ES-I3 (cell line): ENCODE data around the gene MCEMP1.

Experiments
- H3K36me3 ChIP-seq: 2 replicates; pipeline ENCODE4 v1.6.1; 2013; ENCODE audit warnings: mild to moderate bottlenecking, low read length, control low read depth, moderate library complexity; ENCODE audit not compliant: insufficient read depth
- H3K4me1 ChIP-seq: 2 replicates; pipeline ENCODE4 v1.6.1; 2013; ENCODE audit warnings: mild to moderate bottlenecking, control low read depth, low read length; ENCODE audit not compliant: insufficient read depth
- H3K9ac ChIP-seq: 2 replicates; pipeline ENCODE4 v1.6.1; 2013; ENCODE audit warnings: low read depth, mild to moderate bottlenecking, low read length, moderate library complexity
- H3K9me3 ChIP-seq: 2 replicates; pipeline ENCODE4 v1.6.1; 2013; ENCODE audit warnings: mild to moderate bottlenecking, low read length, moderate library complexity; ENCODE audit not compliant: control insufficient read depth, insufficient read depth

Gene MCEMP1

DNA sequence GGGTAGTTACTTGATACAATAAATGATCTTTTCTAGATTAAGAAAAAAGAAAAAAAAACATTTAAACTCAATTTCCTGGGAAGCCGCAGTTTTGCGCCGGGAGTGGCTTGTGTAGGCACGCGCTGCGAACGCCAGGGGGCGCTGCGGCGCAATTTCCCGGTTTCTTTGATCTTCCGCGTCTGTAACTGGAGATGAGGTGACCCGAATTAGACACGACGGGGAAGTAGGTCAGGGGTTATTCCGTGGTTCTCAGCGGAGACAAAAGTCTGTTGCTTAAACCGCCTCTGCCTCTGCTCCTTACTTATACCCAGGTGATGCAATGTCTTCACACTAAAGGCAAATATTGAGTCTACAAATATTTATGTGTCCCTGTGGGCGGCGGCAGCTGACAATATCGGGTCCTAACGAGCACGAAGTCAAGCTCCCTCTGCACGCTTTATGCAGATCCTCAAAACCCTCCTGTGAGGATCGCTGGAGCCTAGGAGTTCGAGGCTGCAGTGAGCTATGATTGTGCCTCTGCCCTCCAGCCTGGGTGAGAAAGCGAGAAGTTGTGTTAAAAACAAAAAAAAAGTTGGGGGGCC is 24.7 kb upstream of the MCEMP1 start:
- no peaks in the 10 kb centered on the region for H3K36me3 ChIP-seq
- H3K9me3 ChIP-seq = no peaks in the 10 kb centered on the region
- peak overlapping the region; percentile 34; the same call in 1 of the 2 replicates for H3K9ac ChIP-seq
- H3K4me1 ChIP-seq = no peaks in the 10 kb centered on the region

DNA sequence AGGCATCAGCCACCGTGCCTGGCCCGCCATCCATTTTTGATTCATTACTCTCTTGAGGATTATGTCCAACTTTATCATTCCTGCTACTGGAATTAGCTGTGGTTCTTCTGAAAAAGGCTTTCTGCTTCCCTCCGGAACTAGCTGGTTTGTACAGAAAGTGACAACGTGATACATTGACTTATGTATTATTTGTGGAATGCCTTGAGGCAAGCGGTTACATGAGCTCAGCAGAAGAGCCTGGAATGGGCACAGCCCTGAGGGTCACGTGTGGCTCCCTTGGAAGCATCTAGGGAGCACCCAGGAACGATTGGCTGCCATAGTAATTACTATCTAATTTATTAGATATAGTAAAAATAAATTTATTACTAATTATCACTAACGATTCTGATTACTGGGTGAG is 22.5 kb upstream of the MCEMP1 start:
- Histone ChIP-seq H3K36me3 (no peaks in the 10 kb centered on the region), H3K9ac (no peak overlapping the region), H3K4me1 (no peaks in the 10 kb centered on the region), H3K9me3 (no peaks in the 10 kb centered on the region)

DNA sequence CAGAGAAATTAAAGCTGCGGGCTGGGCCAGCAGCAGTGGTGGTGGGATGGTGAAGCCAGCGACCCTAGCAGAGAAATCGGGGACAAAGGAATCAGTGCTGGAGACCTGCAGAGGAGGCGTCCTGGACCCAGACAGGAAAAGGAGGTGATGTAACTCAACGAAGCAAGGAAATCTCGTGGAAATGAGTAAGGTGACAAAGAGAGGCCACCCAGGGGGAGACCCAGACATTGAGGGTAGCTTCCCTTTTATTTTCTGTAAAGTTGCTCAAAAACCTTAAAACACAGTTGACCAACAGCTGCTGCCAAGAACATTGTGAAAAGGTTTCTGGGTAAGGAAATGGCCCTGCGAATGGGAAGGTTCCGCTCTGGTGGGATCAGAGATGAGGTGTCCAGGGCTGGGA is 21.3 kb upstream of the MCEMP1 start:
- Histone ChIP-seq H3K36me3 (no peaks in the 10 kb centered on the region), H3K9ac (no peak overlapping the region), H3K9me3 (no peaks in the 10 kb centered on the region), H3K4me1 (no peaks in the 10 kb centered on the region)

DNA sequence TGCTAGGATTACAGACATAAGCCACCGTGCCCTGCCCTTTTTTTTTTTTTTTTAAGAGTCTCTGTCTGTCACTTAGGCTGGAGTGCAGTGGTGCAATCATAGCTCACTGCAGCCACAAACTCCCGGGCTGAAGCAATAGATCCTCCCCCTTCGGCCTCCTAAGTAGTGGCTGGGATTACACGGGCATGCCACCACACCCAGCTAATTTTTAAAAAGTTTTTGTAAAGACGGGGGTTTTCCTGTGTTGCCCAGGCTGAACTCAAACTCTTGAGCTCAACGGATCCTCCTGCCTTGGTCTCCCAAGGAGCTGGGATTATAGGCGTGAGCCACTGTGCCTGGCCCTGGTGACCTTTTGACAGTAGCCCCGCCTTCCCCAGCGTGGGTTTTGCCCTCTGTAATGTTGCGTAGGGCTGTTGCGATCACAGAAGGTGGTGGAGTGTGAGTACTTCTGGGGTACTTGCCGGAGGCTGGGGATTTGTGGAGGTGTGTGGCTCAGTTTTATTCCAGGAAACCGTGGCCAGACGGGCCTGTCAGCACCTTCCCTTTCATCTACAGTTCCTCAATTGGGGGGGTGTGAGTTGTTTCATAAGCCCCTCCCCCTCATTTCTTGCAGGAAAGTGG is 19.6 kb upstream of the MCEMP1 start:
- Histone ChIP-seq H3K4me1 (no peaks in the 10 kb centered on the region), H3K36me3 (no peaks in the 10 kb centered on the region), H3K9me3 (no peaks in the 10 kb centered on the region), H3K9ac (no peak overlapping the region)

DNA sequence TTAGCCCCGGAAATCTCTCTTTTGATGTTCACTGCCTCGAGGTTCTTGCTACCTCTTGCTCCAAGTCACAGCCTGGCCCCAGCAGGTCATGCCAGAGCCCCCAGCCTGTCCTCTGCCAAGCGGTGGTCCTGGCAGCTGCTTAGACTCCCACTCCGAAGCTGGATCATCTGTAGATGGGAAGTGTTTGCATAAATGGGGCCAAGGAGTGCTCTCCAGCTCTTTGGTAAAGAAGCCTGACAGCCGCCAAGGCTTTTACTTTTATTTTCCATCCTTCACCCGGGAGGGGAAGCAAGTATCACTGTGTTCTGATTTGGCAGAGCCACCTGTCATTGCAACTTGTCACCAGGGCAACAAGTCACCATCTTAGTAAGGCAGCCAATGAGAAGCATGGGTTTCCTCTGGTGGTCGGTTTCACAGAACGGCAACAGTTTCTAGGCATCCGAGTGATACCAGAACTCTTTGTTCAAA is 18.6 kb upstream of the MCEMP1 start:
- no peaks in the 10 kb centered on the region for H3K36me3 ChIP-seq
- H3K9ac ChIP-seq = no peak overlapping the region
- H3K9me3 ChIP-seq = no peaks in the 10 kb centered on the region
- H3K4me1 ChIP-seq = no peaks in the 10 kb centered on the region

DNA sequence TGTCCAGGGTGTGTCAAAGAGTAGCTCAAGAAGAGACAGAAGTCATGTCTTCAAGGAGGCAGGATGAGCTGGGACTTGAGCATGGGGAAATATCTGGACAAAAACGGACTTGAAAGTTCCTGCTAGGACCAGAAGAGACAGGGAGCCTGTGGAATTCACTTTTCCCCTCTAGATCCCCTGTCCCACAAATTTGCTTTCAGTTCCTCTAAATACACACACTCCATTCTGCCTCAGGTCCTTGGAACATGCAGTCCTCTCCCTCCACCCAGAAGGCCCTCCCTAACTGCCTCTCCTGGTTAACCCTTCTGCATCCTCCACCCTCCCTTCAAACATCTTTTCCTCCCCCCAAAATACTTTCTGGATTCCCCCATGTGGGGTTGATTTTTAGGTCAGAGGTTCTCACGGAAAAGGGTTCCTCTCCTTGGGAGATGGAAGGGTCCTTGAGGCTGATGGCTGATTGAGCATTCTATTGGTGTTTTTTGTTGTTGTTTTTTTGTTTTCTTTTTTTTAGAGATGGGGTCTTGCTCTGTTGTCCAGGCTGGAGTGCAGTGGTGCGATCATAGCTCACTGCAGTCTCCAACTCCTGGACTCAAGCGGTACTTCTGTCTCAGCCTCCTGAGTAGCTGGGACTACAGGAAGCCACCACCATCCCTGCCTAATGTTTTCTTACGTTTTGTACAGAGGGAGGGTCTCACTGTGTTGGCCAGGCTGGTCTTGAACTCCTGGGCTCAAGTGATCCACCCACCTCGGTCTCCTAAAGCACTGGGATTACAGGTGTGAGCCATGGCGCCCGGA is 14.9 kb upstream of the MCEMP1 start:
- Histone ChIP-seq H3K9ac (no peak overlapping the region), H3K36me3 (no peaks in the 10 kb centered on the region), H3K4me1 (no peaks in the 10 kb centered on the region), H3K9me3 (no peaks in the 10 kb centered on the region)

DNA sequence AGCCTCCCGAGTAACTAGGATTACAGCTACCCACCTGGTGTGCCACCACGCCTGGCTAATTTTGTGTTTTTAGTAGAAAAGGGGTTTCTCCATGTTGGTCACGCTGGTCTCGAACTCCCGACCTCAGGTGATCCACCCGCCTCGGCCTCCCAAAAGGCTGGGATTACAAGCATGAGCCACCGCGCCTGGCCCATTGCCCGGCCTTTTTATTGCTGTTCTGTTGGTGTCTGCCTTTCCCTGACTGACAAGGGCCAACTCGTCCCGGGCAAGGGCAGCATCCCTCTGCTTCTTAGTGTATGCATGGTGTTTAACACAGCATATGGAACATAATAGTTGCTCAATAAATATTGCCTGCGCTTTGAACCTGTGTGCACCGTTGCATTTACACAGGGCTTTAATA is 14.2 kb upstream of the MCEMP1 start:
- H3K9ac ChIP-seq = no peak overlapping the region
- no peaks in the 10 kb centered on the region for H3K4me1 ChIP-seq
- no peaks in the 10 kb centered on the region for H3K9me3 ChIP-seq
- no peaks in the 10 kb centered on the region for H3K36me3 ChIP-seq

DNA sequence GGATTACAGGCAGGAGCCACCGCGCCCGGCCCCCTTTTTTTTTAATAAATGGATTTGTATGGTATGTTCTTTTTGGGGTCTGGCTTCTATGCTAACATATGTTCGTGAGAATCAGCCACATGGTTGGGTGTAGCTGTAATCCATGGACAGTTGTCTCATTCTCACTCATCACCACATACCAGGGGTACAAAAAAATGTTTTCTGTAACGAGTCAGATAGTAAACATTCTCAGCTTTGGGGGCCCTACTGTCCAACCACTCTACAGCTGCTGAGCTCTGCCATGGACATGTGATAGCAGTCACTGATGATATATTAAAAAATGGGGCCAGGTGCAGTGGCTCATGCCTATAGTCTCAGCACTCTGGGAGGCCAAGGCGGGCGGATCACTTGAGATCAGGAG is 13.2 kb upstream of the MCEMP1 start:
- Histone ChIP-seq H3K4me1 (no peaks in the 10 kb centered on the region), H3K9ac (no peak overlapping the region), H3K36me3 (no peaks in the 10 kb centered on the region), H3K9me3 (no peaks in the 10 kb centered on the region)

DNA sequence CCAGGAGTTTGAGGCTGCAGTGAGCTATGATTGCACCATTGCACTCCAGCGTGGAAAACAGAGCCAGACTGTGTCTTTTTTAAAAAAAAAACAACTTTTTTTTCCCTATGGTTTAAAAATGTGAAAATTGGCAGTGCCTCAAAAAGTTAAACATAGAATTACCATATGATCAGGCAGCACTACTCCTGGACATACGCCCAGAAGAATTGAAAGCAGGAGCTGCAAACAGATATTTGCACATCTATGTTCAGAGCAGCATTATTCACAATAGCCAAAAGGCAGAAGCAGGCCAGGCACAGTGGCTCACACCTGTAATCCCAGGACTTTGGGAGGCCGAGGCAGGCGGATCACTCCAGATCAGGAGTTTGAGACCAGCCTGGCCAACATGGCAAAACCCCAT is 11.8 kb upstream of the MCEMP1 start:
- Histone ChIP-seq H3K9me3 (no peaks in the 10 kb centered on the region), H3K4me1 (no peaks in the 10 kb centered on the region), H3K9ac (no peak overlapping the region), H3K36me3 (no peaks in the 10 kb centered on the region)

DNA sequence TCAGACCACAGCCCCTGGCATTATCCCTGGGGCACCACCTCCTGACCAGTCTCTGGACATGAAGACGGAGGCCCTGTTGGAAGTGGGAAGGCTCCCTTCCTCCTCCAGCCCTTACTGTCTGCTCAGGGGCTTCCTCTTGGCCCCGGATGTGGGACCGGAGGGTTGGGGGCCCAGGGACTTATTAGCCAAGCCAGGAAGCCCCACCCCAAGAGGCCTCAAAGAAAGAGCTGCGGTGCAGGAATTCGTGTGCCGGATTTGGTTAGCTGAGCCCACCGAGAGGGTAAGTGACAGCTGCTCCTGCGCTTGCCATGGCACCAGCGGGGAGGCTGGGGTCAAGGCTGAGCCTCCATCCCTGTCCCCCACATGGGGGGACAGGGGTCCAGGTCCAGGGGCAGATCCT is 8.0 kb upstream of the MCEMP1 start, which contains the start of gene RETN:
RETN (plus strand) TSS at position 208 of the 400 bp plus-strand sequence. CDS start 278 bp downstream, outside the sequence.
- Histone ChIP-seq H3K9me3 (no peaks in the 10 kb centered on the region), H3K36me3 (no peaks in the 10 kb centered on the region), H3K4me1 (no peaks in the 10 kb centered on the region), H3K9ac (peak within 1 kb of the TSS; percentile 3; the same call in 1 of the 2 replicates)

DNA sequence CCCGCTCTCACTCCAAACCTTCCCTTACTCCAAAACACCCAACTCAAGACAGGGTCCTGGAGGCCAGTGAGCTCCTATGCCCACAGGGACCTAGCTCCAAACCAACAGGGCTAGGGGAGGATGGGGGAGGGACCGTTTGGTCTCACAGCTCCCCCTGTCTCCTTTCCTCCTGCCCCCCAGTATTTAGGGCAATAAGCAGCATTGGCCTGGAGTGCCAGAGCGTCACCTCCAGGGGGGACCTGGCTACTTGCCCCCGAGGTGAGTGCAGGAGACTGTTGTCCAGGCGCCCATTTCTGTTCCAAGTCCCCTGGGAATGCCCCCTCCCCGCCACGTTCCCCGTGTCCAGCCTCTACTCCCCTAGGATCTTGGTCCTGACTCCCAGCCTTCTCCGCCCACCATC is 7.2 kb upstream of the MCEMP1 start:
- Histone ChIP-seq H3K36me3 (no peaks in the 10 kb centered on the region), H3K9me3 (no peaks in the 10 kb centered on the region), H3K4me1 (no peaks in the 10 kb centered on the region), H3K9ac (peak overlapping the region; percentile 3; the same call in 1 of the 2 replicates)

DNA sequence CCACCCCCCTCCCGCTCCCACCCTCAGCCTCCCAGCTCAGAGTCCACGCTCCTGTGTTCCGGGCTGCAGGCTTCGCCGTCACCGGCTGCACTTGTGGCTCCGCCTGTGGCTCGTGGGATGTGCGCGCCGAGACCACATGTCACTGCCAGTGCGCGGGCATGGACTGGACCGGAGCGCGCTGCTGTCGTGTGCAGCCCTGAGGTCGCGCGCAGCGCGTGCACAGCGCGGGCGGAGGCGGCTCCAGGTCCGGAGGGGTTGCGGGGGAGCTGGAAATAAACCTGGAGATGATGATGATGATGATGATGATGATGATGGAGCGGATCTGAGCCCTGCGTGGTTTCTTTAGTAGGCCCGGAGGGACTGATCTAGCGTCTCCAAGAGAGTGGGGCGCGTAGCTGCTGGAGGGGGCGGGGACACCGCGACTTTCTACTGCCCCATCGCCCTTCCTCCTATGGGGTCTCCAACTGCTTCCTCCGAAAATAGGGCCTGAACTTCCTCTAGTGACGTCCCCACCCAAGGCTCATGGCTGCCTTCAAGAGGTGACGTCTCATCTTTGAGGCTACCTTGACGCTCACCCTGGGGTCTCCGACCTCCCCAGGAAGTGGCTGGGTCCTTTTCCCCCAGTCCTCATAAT is 6.6 kb upstream of the MCEMP1 start:
- Histone ChIP-seq H3K36me3 (no peaks in the 10 kb centered on the region), H3K9me3 (no peaks in the 10 kb centered on the region), H3K4me1 (no peaks in the 10 kb centered on the region), H3K9ac (peak overlapping the region; percentile 54; the same call in 1 of the 2 replicates)

DNA sequence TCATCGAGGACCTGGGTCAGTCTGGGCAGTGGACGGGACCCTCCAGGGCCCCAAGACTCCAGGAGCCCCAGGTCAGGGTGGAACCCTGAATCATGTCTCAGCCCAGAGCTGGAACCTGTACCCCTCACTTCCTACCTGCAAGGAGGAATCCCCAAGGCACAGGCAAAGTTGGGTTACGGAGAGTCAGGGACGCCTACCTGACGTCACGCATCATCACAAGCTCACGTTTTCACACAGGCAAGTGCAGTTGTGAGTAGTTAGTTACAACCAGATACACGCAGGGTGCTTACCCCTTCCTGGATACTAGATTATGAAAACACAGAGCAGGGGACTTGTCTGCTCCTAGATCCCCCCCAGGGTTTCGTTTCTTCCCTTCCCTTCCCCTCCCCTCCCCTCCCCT is 6.1 kb upstream of the MCEMP1 start:
- H3K4me1 ChIP-seq = no peaks in the 10 kb centered on the region
- no peaks in the 10 kb centered on the region for H3K36me3 ChIP-seq
- no peaks in the 10 kb centered on the region for H3K9me3 ChIP-seq
- H3K9ac ChIP-seq = peak overlapping the region; percentile 54; the same call in 1 of the 2 replicates

DNA sequence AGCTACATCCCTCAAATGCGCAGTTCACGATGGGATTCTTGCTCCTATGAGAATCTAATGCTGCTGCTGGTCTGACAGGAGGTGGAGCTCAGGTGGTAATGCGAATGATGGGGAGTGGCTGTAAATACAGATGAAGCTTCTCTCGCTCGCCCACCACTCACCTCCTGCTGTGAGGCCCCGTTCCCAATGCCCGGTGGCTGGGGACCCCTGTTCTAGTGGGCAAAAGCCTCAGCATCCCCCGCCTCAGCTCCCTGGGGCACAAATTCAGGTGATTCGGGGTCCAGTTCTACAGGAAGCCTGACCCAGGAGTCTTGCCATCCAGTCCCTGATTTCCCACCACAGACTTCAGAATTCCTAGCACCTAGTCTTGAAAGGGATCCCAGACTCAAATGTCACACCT is 4.4 kb upstream of the MCEMP1 start:
- Histone ChIP-seq H3K9ac (no peak overlapping the region), H3K36me3 (no peaks in the 10 kb centered on the region), H3K4me1 (no peaks in the 10 kb centered on the region), H3K9me3 (no peaks in the 10 kb centered on the region)
